A549 (cell line): Measurements from ENCODE around the gene WDSUB1. TPM values are rescaled to one million over a fixed set of nuclear protein-coding genes. Genes with fewer than 3 reads are reported as not detected.

Experiments
- ATAC-seq, 2 experiments: fragments of 200-7000 bp in 1 of 2; fragments of >200 bp in 1 of 2; cut with Nextera tagmentation in 1 of 2; cut with Tn5 transposase in 1 of 2; 3 replicates each; pipeline versions ENCODE4 v1.8.0 to v1.9.1; 2018 to 2020; ENCODE audit warnings: mild to moderate bottlenecking in 1 of 2, moderate library complexity in 1 of 2
- CTCF ChIA-PET: fragments of 300-600 bp; sonication (Branson Sonifier 250); formaldehyde crosslinking; extraction: SDS; loops from one replicate; lab custom pipeline; 2021; ENCODE audit warnings: antibody characterized with exemption, inconsistent platforms; lab: Yijun Ruan, JAX
- POLR2A ChIA-PET: fragments of 350-600 bp; formaldehyde crosslinking; extraction: SDS; loops from one replicate; lab custom pipeline; 2021; ENCODE audit warnings: antibody characterized with exemption, inconsistent platforms; lab: Yijun Ruan, JAX
- DNase-seq, 2 experiments: peaks; one replicate each; pipeline versions ENCODE4 v3.0.0 to v3.0.0-alpha.2; 2011 to 2016; ENCODE audit warnings: low read depth in 1 of 2, low spot score in 1 of 2
- FAIRE-seq: peaks from 2 replicates; lab custom pipeline; 2011; peaks lifted over from hg19 to GRCh38; lab: Jason Lieb, UNC
- H3K27ac ChIP-seq, 2 experiments: fragments of >200 bp; sonication (Bioruptor Twin); formaldehyde crosslinking; 3 replicates each; pipeline ENCODE4 v1.5.1; 2016 to 2017
- H3K4me1 ChIP-seq: fragments of >200 bp; sonication (Bioruptor Twin); formaldehyde crosslinking; 3 replicates; pipeline ENCODE4 v1.6.1; 2016
- H3K4me2 ChIP-seq: fragments of >200 bp; sonication (Bioruptor Twin); formaldehyde crosslinking; 3 replicates; pipeline ENCODE4 v1.6.1; 2016
- H3K4me3 ChIP-seq: fragments of >200 bp; sonication (Bioruptor Twin); formaldehyde crosslinking; 3 replicates; pipeline ENCODE4 v1.5.1; 2016
- H3K9me3 ChIP-seq: fragments of >200 bp; sonication (Bioruptor Twin); formaldehyde crosslinking; 3 replicates; pipeline ENCODE4 v1.6.1; 2016
- BHLHE40 ChIP-seq: IDR thresholded peaks from 2 replicates; pipeline ENCODE4 v1.6.1; 2012; ENCODE audit warnings: low read depth, low read length, inconsistent platforms
- CEBPB ChIP-seq, 2 experiments: fragments of >200 bp in 1 of 2; sonication (Bioruptor Twin) in 1 of 2; formaldehyde crosslinking in 1 of 2; IDR thresholded peaks; 2 replicates each; pipeline ENCODE4 v1.6.1; 2012 to 2016
- CHD2 ChIP-seq: fragments of 150-350 bp; IDR thresholded peaks from 2 replicates; pipeline ENCODE4 v1.6.1; 2014; ENCODE audit warnings: low read length; ENCODE audit not compliant: partially characterized antibody
- EHMT2 ChIP-seq: fragments of 200-600 bp; sonication (generic); IDR thresholded peaks from 2 replicates; pipeline ENCODE4 v1.6.1; 2016; ENCODE audit warnings: antibody characterized with exemption, low read depth, mild to moderate bottlenecking, moderate library complexity
- EP300 ChIP-seq, 2 experiments: fragments of >200 bp; sonication (Bioruptor Twin); formaldehyde crosslinking; IDR thresholded peaks; 2 replicates in 1 of 2; 3 replicates in 1 of 2; pipeline ENCODE4 v1.6.1; 2016 to 2017
- FOSL2 ChIP-seq, 2 experiments: fragments of 450-650 bp in 1 of 2; fragments of >200 bp in 1 of 2; sonication (Bioruptor Twin) in 1 of 2; formaldehyde crosslinking; IDR thresholded peaks; 2 replicates each; pipeline versions ENCODE4 v1.5.0 to v1.6.1; 2016 to 2020; ENCODE audit warnings: mild to moderate bottlenecking in 1 of 2, moderate library complexity in 1 of 2
- MAFK ChIP-seq: fragments of 450-650 bp; IDR thresholded peaks from 2 replicates; pipeline ENCODE4 v1.6.1; 2014; ENCODE audit not compliant: partially characterized antibody
- RFX5 ChIP-seq: fragments of 450-650 bp; IDR thresholded peaks from 2 replicates; pipeline ENCODE4 v1.7.1; 2014; ENCODE audit warnings: antibody characterized with exemption, mild to moderate bottlenecking, moderate library complexity
- SREBF2 ChIP-seq: fragments of 450-650 bp; IDR thresholded peaks from 2 replicates; pipeline ENCODE4 v1.6.1; 2014; ENCODE audit warnings: mild to moderate bottlenecking, moderate library complexity
- ZFP36 ChIP-seq: fragments of 450-650 bp; IDR thresholded peaks from 2 replicates; pipeline ENCODE4 v1.6.1; 2014; ENCODE audit warnings: borderline replicate concordance; ENCODE audit not compliant: partially characterized antibody
- WGBS: methylation state at CpG from one replicate; pipeline ENCODE4 v1.1.6; 2017; ENCODE audit errors: missing lambda C conversion rate; 5-methylcytosine and 5-hydroxymethylcytosine counted together
- polyA plus RNA-seq, 4 experiments: library from polyadenylated mRNA; depleted of rRNA in 3 of 4; stranded (reverse); fragments of >200 nt; fragmentation: RNase III in 1 of 4; extraction: RNeasy Plus Mini Kit Qiagen cat#74134 plus additional on column Dnase treatment in 1 of 4; gene quantifications; 2 replicates in 3 of 4; 3 replicates in 1 of 4; pipeline ENCODE4 v1.2.3, GENCODE V29; 2011 to 2017
- small RNA-seq, 6 experiments: library from RNA; depleted of rRNA; stranded (forward); fragments of <200 nt; gene quantifications; one replicate each; pipeline ENCODE3, GENCODE V24; 2012
- TF ChIP-seq, protein P1 (sequence below): fragments of >200 bp; sonication (Bioruptor Twin); formaldehyde crosslinking; IDR thresholded peaks from 2 replicates; pipeline ENCODE4 v1.6.1; 2016
- TF ChIP-seq, protein P2 (sequence below): fragments of 450-650 bp; IDR thresholded peaks from 2 replicates; pipeline ENCODE4 v1.6.1; 2014; ENCODE audit warnings: antibody characterized with exemption
- TF ChIP-seq, protein P3 (sequence below): fragments of 200-600 bp; sonication (generic); IDR thresholded peaks from 2 replicates; pipeline ENCODE4 v1.6.1; 2016; ENCODE audit warnings: antibody characterized with exemption, mild to moderate bottlenecking, moderate library complexity

Gene WDSUB1
- polyA plus RNA-seq, 2 of the 4 experiments (the other 2 are of a cell fraction): 9.1 to 11.7 TPM

DNA sequence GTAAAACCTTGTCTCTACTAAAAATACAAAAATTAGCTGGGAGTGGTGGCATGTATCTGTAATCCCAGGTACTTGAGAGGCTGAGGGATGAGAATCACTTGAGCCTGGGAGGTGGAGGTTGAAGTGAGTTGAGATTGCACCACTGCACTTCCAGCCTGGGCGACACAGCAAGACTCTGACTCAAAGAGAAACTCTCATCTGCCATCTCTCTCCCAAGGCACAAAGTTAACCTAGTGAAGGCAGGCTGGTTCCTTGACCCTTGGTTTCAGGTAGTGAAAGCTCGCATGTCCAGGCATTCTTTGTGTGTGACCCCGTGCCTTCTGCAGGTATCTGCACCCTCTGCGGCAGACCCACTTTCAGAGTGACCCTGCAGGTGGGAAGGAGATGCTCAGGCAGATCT lies 100.0 kb downstream of the WDSUB1 start:
- no peak for ATAC-seq
- TF ChIP-seq BHLHE40 (no peak), EP300 (IDR thresholded peaks at IDR 0.05) (no peak), MAFK (no peak), EHMT2 (no peak), RFX5 (no peak), CHD2 (no peak), ZFP36 (no peak), FOSL2 (IDR thresholded peaks at IDR 0.05) (no peak), FOSL2 (CRISPR knock-in tag; IDR thresholded peaks at IDR 0.05) (no peak), CEBPB (IDR thresholded peaks at IDR 0.05) (no peak), SREBF2 (no peak)
- TF ChIP-seq, protein P1, sequence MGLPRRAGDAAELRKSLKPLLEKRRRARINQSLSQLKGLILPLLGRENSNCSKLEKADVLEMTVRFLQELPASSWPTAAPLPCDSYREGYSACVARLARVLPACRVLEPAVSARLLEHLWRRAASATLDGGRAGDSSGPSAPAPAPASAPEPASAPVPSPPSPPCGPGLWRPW: no peak
- TF ChIP-seq, protein P2, sequence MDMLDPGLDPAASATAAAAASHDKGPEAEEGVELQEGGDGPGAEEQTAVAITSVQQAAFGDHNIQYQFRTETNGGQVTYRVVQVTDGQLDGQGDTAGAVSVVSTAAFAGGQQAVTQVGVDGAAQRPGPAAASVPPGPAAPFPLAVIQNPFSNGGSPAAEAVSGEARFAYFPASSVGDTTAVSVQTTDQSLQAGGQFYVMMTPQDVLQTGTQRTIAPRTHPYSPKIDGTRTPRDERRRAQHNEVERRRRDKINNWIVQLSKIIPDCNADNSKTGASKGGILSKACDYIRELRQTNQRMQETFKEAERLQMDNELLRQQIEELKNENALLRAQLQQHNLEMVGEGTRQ: no peak
- TF ChIP-seq, protein P3, sequence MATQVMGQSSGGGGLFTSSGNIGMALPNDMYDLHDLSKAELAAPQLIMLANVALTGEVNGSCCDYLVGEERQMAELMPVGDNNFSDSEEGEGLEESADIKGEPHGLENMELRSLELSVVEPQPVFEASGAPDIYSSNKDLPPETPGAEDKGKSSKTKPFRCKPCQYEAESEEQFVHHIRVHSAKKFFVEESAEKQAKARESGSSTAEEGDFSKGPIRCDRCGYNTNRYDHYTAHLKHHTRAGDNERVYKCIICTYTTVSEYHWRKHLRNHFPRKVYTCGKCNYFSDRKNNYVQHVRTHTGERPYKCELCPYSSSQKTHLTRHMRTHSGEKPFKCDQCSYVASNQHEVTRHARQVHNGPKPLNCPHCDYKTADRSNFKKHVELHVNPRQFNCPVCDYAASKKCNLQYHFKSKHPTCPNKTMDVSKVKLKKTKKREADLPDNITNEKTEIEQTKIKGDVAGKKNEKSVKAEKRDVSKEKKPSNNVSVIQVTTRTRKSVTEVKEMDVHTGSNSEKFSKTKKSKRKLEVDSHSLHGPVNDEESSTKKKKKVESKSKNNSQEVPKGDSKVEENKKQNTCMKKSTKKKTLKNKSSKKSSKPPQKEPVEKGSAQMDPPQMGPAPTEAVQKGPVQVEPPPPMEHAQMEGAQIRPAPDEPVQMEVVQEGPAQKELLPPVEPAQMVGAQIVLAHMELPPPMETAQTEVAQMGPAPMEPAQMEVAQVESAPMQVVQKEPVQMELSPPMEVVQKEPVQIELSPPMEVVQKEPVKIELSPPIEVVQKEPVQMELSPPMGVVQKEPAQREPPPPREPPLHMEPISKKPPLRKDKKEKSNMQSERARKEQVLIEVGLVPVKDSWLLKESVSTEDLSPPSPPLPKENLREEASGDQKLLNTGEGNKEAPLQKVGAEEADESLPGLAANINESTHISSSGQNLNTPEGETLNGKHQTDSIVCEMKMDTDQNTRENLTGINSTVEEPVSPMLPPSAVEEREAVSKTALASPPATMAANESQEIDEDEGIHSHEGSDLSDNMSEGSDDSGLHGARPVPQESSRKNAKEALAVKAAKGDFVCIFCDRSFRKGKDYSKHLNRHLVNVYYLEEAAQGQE: no peak
- Histone ChIP-seq H3K4me2 (no peak overlapping the region), H3K4me3 (no peak overlapping the region), H3K4me1 (no peaks in the 10 kb centered on the region), H3K9me3 (no peaks in the 10 kb centered on the region), H3K27ac (no peak overlapping the region)
- POLR2A ChIA-PET: no interaction called here
- CTCF ChIA-PET: interaction anchor here (1.0 kb wide), 1 partner anchor 10 kb away, joined by 3 read pairs; no protein-coding TSS in a partner anchor
- no peak for DNase-seq
- no peak for FAIRE-seq
- WGBS: 90% methylated on average over 4 of the region's 4 CpGs

Small RNAs within 50 kb of the gene (small RNA-seq; reads per million reads assigned to genes)
- gene MIR6888: 0 reads per million in 6 experiments
